Right lobe of liver (tissue), 4 donors: ENCODE data around the gene DIAPH3.

Experiments
- CTCF ChIP-seq, 4 donors: fragments of 200-600 bp in 3 of 4; fragments of 450-650 bp in 1 of 4; IDR thresholded peaks; one replicate each; pipeline versions ENCODE4 v1.5.1 to v1.8.0; 2016 to 2022; ENCODE audit warnings: antibody characterized with exemption in 4 of 4, mild to moderate bottlenecking in 2 of 4
- POLR2A ChIP-seq: fragments of 450-650 bp; IDR thresholded peaks from one replicate; pipeline ENCODE4 v1.6.1; 2017; ENCODE audit warnings: antibody characterized with exemption, mild to moderate bottlenecking
- donor health status: DM: no; HTN: no; CAD: no.
- donor health status: DM: no; HTN: no; CAD: no.
- donor health status: DM: no; HTN: yes; CAD: no.

- TF ChIP-seq CTCF (IDR thresholded peaks at IDR 0.05) = no peak
- no peak for TF ChIP-seq POLR2A
Measured at GRCh38 chr13:59829690-59830089, 334.0 kb downstream of the DIAPH3 start.
